Glomerular visceral epithelial cell (primary cell): Measurements from ENCODE around the gene TRIM13.
"Not testable (repeated sequence)": the region's sequence is repeated elsewhere in the genome, so short reads cannot be mapped to it uniquely, and the experiment has no call there.

ENCODE experiments used
- DNase-seq: peaks from one replicate; pipeline ENCODE4 v3.0.0-alpha.2; 2016; ENCODE audit errors: extremely low spot score

Gene TRIM13

GRCh38 chr13:50060718-50061117 is 63.9 kb downstream of the TRIM13 start:
- DNase-seq: no peak

- DNase-seq: not testable (repeated sequence)
Measured at GRCh38 chr13:50062336-50062735, 65.5 kb downstream of the TRIM13 start.

GRCh38 chr13:50065712-50066111 is 68.9 kb downstream of the TRIM13 start:
- DNase-seq: no peak
